ENCODE measurements around the gene KIF1A.
A peak's percentile ranks its signal among the peaks of the same experiment; 100 is the strongest.
"Not testable (repeated sequence)": the region's sequence is repeated elsewhere in the genome, so short reads cannot be mapped to it uniquely, and the experiment has no call there.

Gene KIF1A

GRCh38 chr2:240687045-240687740 is 132.8 kb downstream of the KIF1A start:
- no peak for DNase-seq (ENCODE audit: low read depth, low spot score)

- DNase-seq (ENCODE audit: low read depth, low spot score), result no peak
Observed at GRCh38 chr2:240686460-240686859, 133.6 kb downstream of the KIF1A start.

GRCh38 chr2:240685771-240686371 is 134.1 kb downstream of the KIF1A start:
- DNase-seq (ENCODE audit: low read depth, low spot score), result peak; percentile 86

GRCh38 chr2:240683980-240684728 is 135.9 kb downstream of the KIF1A start:
- DNase-seq (ENCODE audit: low read depth, low spot score), result not testable (repeated sequence)

GRCh38 chr2:240683329-240683979 is 136.6 kb downstream of the KIF1A start:
- DNase-seq (ENCODE audit: low read depth, low spot score), result not testable (repeated sequence)

GRCh38 chr2:240682431-240683224 is 137.4 kb downstream of the KIF1A start, which contains the start of gene AQP12B:
AQP12B (minus strand) TSS chr2:240682885; CDS start chr2:240682837, 48 bp downstream.
- DNase-seq (ENCODE audit: low read depth, low spot score), result not testable (repeated sequence)

GRCh38 chr2:240680185-240680584 is 139.8 kb downstream of the KIF1A start:
- not testable (repeated sequence) for DNase-seq (ENCODE audit: low read depth, low spot score)

GRCh38 chr2:240678909-240679308 is 141.1 kb downstream of the KIF1A start:
- DNase-seq (ENCODE audit: low read depth, low spot score), result not testable (repeated sequence)

- not testable (repeated sequence) for DNase-seq (ENCODE audit: low read depth, low spot score)
Observed at GRCh38 chr2:240678043-240678442, 142.0 kb downstream of the KIF1A start.

- not testable (repeated sequence) for DNase-seq (ENCODE audit: low read depth, low spot score)
Observed at GRCh38 chr2:240675345-240675744, 144.7 kb downstream of the KIF1A start.

- not testable (repeated sequence) for DNase-seq (ENCODE audit: low read depth, low spot score)
Observed at GRCh38 chr2:240674461-240675184, 145.4 kb downstream of the KIF1A start.

- DNase-seq (ENCODE audit: low read depth, low spot score), result no peak
Observed at GRCh38 chr2:240672701-240673190, 147.3 kb downstream of the KIF1A start.

- no peak for DNase-seq (ENCODE audit: low read depth, low spot score)
Observed at GRCh38 chr2:240672076-240672700, 147.8 kb downstream of the KIF1A start.

GRCh38 chr2:240670950-240671349 is 149.1 kb downstream of the KIF1A start:
- DNase-seq (ENCODE audit: low read depth, low spot score), result no peak

GRCh38 chr2:240670402-240670801 is 149.6 kb downstream of the KIF1A start:
- no peak for DNase-seq (ENCODE audit: low read depth, low spot score)

- DNase-seq (ENCODE audit: low read depth, low spot score), result no peak
Observed at GRCh38 chr2:240664622-240665021, 155.4 kb downstream of the KIF1A start.

Measured in ELF-1 (cell line).